HG02970 (cell line): ENCODE measurements around the gene IFT122.

Experiments used
- ATAC-seq: cut with Tn5 transposase; IDR thresholded peaks from one replicate; pipeline ENCODE4 v1.9.1; 2021; ENCODE audit warnings: mild to moderate bottlenecking, moderate library complexity, moderate number of reproducible peaks; ENCODE audit not compliant: unreplicated experiment, low FRiP score

Gene IFT122

GRCh38 chr3:129415830-129416229, 24.2 kb upstream of the IFT122 start:
- no peak for ATAC-seq

GRCh38 chr3:129416415-129416814, 23.6 kb upstream of the IFT122 start:
- no peak for ATAC-seq

GRCh38 chr3:129417326-129417725, 22.7 kb upstream of the IFT122 start:
- no peak for ATAC-seq

GRCh38 chr3:129418041-129418973, 21.7 kb upstream of the IFT122 start:
- ATAC-seq: no peak

- ATAC-seq: no peak
Observed at GRCh38 chr3:129419476-129419875, 20.5 kb upstream of the IFT122 start.

GRCh38 chr3:129421236-129421883, 18.7 kb upstream of the IFT122 start:
- no peak for ATAC-seq

- ATAC-seq: no peak
Observed at GRCh38 chr3:129421988-129422745, 17.9 kb upstream of the IFT122 start.

- ATAC-seq: no peak
Observed at GRCh38 chr3:129422897-129423296, 17.1 kb upstream of the IFT122 start.

- ATAC-seq: no peak
Observed at GRCh38 chr3:129424185-129424841, 15.7 kb upstream of the IFT122 start.

- ATAC-seq: no peak
Observed at GRCh38 chr3:129425213-129425612, 14.8 kb upstream of the IFT122 start.

GRCh38 chr3:129425619-129426018, 14.4 kb upstream of the IFT122 start:
- ATAC-seq: no peak

GRCh38 chr3:129428007-129428375, 12.0 kb upstream of the IFT122 start:
- no peak for ATAC-seq

- no peak for ATAC-seq
Observed at GRCh38 chr3:129428376-129429079, 11.5 kb upstream of the IFT122 start, which contains the start of gene EFCAB12. Gene EFCAB12 (minus strand): TSS chr3:129428636. CDS start chr3:129428488, 148 bp downstream.

GRCh38 chr3:129429080-129429451, 11.0 kb upstream of the IFT122 start:
- ATAC-seq: no peak

- no peak for ATAC-seq
Observed at GRCh38 chr3:129429602-129430001, 10.4 kb upstream of the IFT122 start.

- ATAC-seq: no peak
Observed at GRCh38 chr3:129432036-129432435, 8.0 kb upstream of the IFT122 start.

GRCh38 chr3:129432671-129433070, 7.4 kb upstream of the IFT122 start:
- no peak for ATAC-seq

GRCh38 chr3:129433565-129433964, 6.5 kb upstream of the IFT122 start:
- no peak for ATAC-seq

- no peak for ATAC-seq
Observed at GRCh38 chr3:129434140-129434539, 5.9 kb upstream of the IFT122 start.

GRCh38 chr3:129435367-129435766, 4.7 kb upstream of the IFT122 start:
- ATAC-seq: no peak
